Gastrocnemius medialis (tissue), 4 donors: ENCODE data around the gene C5AR2. TPM values are rescaled to one million over a fixed set of nuclear protein-coding genes. Genes with fewer than 3 reads are reported as not detected.

Experiments used
- ATAC-seq, 2 donors: fragments of 150-250 bp; one replicate each; pipeline ENCODE4 v1.9.1; 2016
- DNase-seq, 2 donors: peaks; one replicate each; pipeline ENCODE4 v3.0.0-alpha.2; 2019
- H3K27ac ChIP-seq, 4 donors: fragments of 200-600 bp; sonication (generic); 1 replicate in 1 of 4; 2 replicates in 3 of 4; pipeline ENCODE4 v1.5.1; 2016 to 2018; ENCODE audit warnings: mild to moderate bottlenecking in 2 of 4, moderate library complexity in 1 of 4
- H3K27me3 ChIP-seq, 3 donors: fragments of 200-600 bp; sonication (generic) in 2 of 3; 1 replicate in 1 of 3; 2 replicates in 2 of 3; pipeline versions ENCODE4 v1.5.1 to v1.6.0; 2016 to 2019; ENCODE audit warnings: mild to moderate bottlenecking in 1 of 3, moderate library complexity in 1 of 3
- H3K36me3 ChIP-seq, 2 donors: fragments of 200-600 bp; sonication (generic) in 1 of 2; one replicate each; pipeline ENCODE4 v1.5.1; 2017 to 2018
- H3K4me1 ChIP-seq, 2 donors: fragments of 200-600 bp; sonication (generic) in 1 of 2; one replicate each; pipeline ENCODE4 v1.5.1; 2016 to 2017; ENCODE audit warnings: mild to moderate bottlenecking in 2 of 2
- H3K4me3 ChIP-seq, 4 donors: fragments of 200-600 bp; sonication (generic) in 3 of 4; 1 replicate in 1 of 4; 2 replicates in 3 of 4; pipeline ENCODE4 v1.5.1; 2016 to 2019; ENCODE audit warnings: mild to moderate bottlenecking in 2 of 4
- H3K9me3 ChIP-seq, 3 donors: fragments of 200-600 bp; sonication (generic) in 2 of 3; 1 replicate in 1 of 3; 2 replicates in 2 of 3; pipeline ENCODE4 v1.5.1; 2016 to 2019
- POLR2A ChIP-seq, 2 donors: fragments of 450-650 bp; IDR thresholded peaks; one replicate each; pipeline ENCODE4 v1.6.1; 2017; ENCODE audit warnings: antibody characterized with exemption in 2 of 2, mild to moderate bottlenecking in 2 of 2, moderate library complexity in 2 of 2
- in situ Hi-C, 4 donors: fragments of 200-750 bp; cut with MboI; loops; one replicate each; pipeline versions ENCODE4 v1.15.0 to v1.8.0; 2017; ENCODE audit warnings: low sequenced_read_pairs in 4 of 4
- intact Hi-C: fragments of 100-400 bp; cut with DNase I; formaldehyde crosslinking; loops from one replicate; pipeline ENCODE4 v1.15.1; 2023; ENCODE audit warnings: low total_unique reads
- total RNA-seq, 4 donors: library from RNA; depleted of rRNA; stranded (reverse); fragments of >200 nt; gene quantifications; one replicate each; pipeline versions ENCODE4 v1.1.0 to v1.2.3, GENCODE V29; 2016
- TF ChIP-seq, protein P1 (sequence below), 5 experiments: fragments of 450-650 bp in 3 of 5; fragments of 200-600 bp in 2 of 5; sonication (generic) in 2 of 5; IDR thresholded peaks in 4 of 5; conservative IDR thresholded peaks in 1 of 5; 1 replicate in 4 of 5; 2 replicates in 1 of 5; pipeline ENCODE4 v1.5.1; 2016 to 2019; ENCODE audit warnings: antibody characterized with exemption in 5 of 5, mild to moderate bottlenecking in 3 of 5, moderate library complexity in 3 of 5

C5AR2 gene
- total RNA-seq, 4 donors from 2014 or later: 0.15 to 0.97 (median 0.32) TPM

DNA sequence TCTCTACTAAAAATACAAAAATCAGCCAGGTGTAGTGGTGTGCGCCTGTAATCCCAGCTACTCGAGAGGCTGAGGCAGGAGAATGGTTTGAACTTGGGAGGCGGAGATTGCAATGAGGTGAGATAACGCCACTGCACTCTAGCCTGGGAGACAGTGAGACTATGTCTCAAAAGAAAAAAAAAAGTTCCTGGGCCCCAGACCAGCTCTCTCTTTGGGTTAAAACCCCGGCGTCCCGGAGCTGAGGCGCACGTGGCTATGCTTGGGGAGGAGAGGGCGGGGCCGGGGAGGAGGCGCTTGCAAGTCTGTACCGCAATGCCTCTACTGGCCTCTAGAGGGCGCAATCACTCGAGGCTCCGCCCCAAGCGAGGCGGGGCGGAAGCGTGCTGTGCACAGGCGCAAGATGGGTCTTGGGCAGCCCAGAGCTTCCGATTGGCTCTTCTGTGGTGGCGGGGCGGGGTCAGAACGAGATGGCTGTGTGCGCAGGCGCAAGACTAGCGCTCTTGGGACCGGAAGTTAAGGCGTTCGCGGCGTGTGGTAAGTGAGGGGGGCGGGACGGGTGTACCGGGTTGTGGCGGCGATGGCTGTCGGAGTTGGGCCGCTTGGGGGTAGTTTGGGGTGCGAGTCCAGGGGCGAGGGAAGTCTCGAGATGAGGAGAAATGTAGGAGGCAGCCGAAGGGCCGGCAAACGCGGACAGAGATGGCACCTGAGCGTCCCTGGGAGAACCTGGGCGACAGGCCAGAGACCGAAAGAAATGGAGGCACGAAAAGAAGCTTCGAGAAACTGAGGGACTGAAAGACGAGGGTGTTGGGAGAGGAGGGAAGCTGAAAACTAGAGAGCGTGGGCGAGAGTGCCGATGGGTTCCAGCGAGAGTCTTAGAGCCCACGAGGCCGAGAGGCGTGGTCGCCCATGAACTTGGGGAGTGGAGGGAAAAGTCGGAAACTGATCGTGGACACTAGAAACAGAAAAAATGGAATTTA, 17.1 kb downstream of the C5AR2 start, which contains the start of gene DHX34:
Gene DHX34 (plus strand): TSS at position 497 of the 977 bp plus-strand sequence. CDS start 3,716 bp downstream, outside the sequence.
- ATAC-seq (peak; percentile 100), DNase-seq (peak; percentile 96 to 99)
- intact Hi-C loops (loop anchor here (5.0 kb wide), 1 partner anchor 348 kb away; no protein-coding TSS in a partner anchor), in situ Hi-C loops (no loop called here)
- TF ChIP-seq, protein P1, sequence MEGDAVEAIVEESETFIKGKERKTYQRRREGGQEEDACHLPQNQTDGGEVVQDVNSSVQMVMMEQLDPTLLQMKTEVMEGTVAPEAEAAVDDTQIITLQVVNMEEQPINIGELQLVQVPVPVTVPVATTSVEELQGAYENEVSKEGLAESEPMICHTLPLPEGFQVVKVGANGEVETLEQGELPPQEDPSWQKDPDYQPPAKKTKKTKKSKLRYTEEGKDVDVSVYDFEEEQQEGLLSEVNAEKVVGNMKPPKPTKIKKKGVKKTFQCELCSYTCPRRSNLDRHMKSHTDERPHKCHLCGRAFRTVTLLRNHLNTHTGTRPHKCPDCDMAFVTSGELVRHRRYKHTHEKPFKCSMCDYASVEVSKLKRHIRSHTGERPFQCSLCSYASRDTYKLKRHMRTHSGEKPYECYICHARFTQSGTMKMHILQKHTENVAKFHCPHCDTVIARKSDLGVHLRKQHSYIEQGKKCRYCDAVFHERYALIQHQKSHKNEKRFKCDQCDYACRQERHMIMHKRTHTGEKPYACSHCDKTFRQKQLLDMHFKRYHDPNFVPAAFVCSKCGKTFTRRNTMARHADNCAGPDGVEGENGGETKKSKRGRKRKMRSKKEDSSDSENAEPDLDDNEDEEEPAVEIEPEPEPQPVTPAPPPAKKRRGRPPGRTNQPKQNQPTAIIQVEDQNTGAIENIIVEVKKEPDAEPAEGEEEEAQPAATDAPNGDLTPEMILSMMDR (IDR thresholded peaks at IDR 0.05 in 4 of 5, conservative IDR thresholded peaks at IDR 0.05 in 1 of 5): peak; percentile 97 to 100 (median 99)
- TF ChIP-seq POLR2A (IDR thresholded peaks at IDR 0.05): peak; percentile 67 to 78
- peaks cover 0 to 17% of the 10 kb centered on the region in 2 donors for H3K36me3 ChIP-seq
- no peaks in the 10 kb centered on the region for H3K27me3 ChIP-seq
- H3K27ac ChIP-seq: peak within 1 kb of the TSS; percentile 79 to 82 (median 80)
- no peaks in the 10 kb centered on the region for H3K9me3 ChIP-seq
- peaks cover 10 to 18% of the 10 kb centered on the region in 2 donors for H3K4me1 ChIP-seq
- H3K4me3 ChIP-seq: peak within 1 kb of the TSS; percentile 64 to 94 (median 82)

DNA sequence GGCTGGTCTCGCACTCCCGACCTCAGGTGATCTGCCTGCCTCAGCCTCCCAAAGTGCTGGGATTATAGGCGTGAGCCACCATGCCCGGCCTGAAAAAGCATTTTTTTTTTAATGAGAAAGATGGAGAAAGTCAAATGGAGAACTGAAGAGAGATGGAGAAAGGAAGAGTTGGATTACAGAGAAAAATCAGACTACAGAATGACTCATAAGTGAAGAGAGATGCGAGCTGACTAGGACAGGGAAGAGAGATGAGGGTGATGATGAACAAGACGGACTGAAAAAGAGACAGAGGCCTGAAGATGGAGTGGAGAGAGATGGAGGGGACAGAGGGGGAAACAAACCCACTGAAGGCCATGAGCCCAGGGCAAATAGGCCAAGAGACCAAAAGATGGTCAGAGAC, 18.7 kb downstream of the C5AR2 start:
- H3K9me3 ChIP-seq: no peaks in the 10 kb centered on the region
- H3K4me1 ChIP-seq: peaks cover 10 to 18% of the 10 kb centered on the region in 2 donors
- H3K4me3 ChIP-seq: no peak overlapping the region
- intact Hi-C loops (no loop called here), in situ Hi-C loops (no loop called here)
- peaks cover 0 to 32% of the 10 kb centered on the region in 2 donors for H3K36me3 ChIP-seq
- TF ChIP-seq, protein P1 (IDR thresholded peaks at IDR 0.05 in 4 of 5, conservative IDR thresholded peaks at IDR 0.05 in 1 of 5): no peak
- TF ChIP-seq POLR2A (IDR thresholded peaks at IDR 0.05): no peak
- no peak for DNase-seq
- ATAC-seq: no peak
- no peaks in the 10 kb centered on the region for H3K27me3 ChIP-seq
- no peak overlapping the region for H3K27ac ChIP-seq

DNA sequence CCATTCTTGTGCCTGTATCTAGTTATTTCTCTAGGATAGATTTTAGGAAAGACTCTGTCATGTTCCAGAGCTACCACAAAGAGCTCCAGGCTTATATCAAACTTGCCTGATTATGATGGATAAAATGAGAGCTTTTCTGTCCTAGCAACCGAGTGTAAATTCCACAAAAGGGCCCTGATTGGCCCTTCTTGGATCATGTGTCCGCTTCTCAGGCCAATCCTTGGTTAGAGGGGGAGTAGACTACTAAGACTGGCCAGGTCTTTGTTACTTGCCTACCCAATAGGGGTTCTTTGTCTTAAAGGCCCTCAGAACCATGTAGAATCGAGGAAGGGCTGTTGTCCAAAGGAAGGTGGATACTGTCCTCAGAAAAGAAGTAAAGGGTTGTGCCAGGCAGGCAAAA, 19.6 kb downstream of the C5AR2 start:
- TF ChIP-seq, protein P1 (IDR thresholded peaks at IDR 0.05 in 4 of 5, conservative IDR thresholded peaks at IDR 0.05 in 1 of 5): no peak
- TF ChIP-seq POLR2A (IDR thresholded peaks at IDR 0.05): no peak
- intact Hi-C loops: no loop called here
- no peak for ATAC-seq
- Histone ChIP-seq H3K9me3 (no peaks in the 10 kb centered on the region), H3K4me1 (peaks cover 10 to 18% of the 10 kb centered on the region in 2 donors), H3K36me3 (peaks cover 0 to 41% of the 10 kb centered on the region in 2 donors), H3K27ac (no peak overlapping the region), H3K27me3 (no peaks in the 10 kb centered on the region), H3K4me3 (no peak overlapping the region)
- DNase-seq: no peak
- in situ Hi-C loops: no loop called here

DNA sequence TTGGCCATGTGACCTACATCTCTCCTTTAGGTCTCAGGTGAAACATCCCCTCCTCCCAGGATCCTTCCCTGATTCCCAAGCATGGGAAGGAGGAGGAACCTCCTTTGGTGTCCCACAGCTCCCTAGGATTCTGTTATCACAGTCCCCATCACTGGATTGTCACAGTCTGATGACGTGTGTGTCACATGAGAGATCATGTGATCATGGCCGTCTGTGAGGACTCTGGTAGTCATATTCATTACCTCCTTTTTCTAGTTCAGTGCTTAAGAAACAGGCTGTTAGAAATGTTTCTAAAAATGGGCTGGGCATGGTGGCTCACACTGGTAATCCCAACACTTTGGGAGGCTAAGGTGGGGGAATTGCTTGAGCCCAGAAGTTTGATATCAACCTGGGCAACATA, 20.1 kb downstream of the C5AR2 start:
- in situ Hi-C loops (no loop called here), intact Hi-C loops (no loop called here)
- Histone ChIP-seq H3K9me3 (no peaks in the 10 kb centered on the region), H3K4me3 (no peak overlapping the region), H3K4me1 (peaks cover 10 to 18% of the 10 kb centered on the region in 2 donors), H3K27me3 (no peaks in the 10 kb centered on the region), H3K36me3 (peaks cover 0 to 46% of the 10 kb centered on the region in 2 donors), H3K27ac (no peak overlapping the region)
- DNase-seq: no peak
- TF ChIP-seq, protein P1 (IDR thresholded peaks at IDR 0.05 in 4 of 5, conservative IDR thresholded peaks at IDR 0.05 in 1 of 5): no peak
- TF ChIP-seq POLR2A (IDR thresholded peaks at IDR 0.05): no peak
- ATAC-seq: no peak
